H1 (cell line): Measurements from ENCODE around the gene RFX1. TPM values are rescaled to one million over a fixed set of nuclear protein-coding genes. Genes with fewer than 3 reads are reported as not detected.

Source experiments
- CTCF ChIA-PET: fragments of 300-600 bp; sonication (Branson Sonifier 250); formaldehyde crosslinking; loops from one replicate; lab custom pipeline; 2021; ENCODE audit not compliant: partially characterized antibody; lab: Charles Lee
- POLR2A ChIA-PET: fragments of 300-600 bp; sonication (Branson Sonifier 250); formaldehyde crosslinking; loops from one replicate; lab custom pipeline; 2021; ENCODE audit warnings: inconsistent platforms; ENCODE audit not compliant: partially characterized antibody; lab: Charles Lee
- DNase-seq, 2 experiments: peaks; one replicate each; pipeline versions ENCODE4 v3.0.0 to v3.0.0-alpha.2; 2010 to 2022; ENCODE audit warnings: low spot score in 2 of 2, low read depth in 1 of 2, mixed read lengths in 1 of 2
- FAIRE-seq: peaks from 2 replicates; lab custom pipeline; 2011; peaks lifted over from hg19 to GRCh38; lab: Jason Lieb, UNC
- H2AFZ ChIP-seq: 2 replicates; pipeline ENCODE4 v1.8.1; 2012; ENCODE audit warnings: low read length, inconsistent platforms
- H2AK5ac ChIP-seq: 2 replicates; pipeline ENCODE4 v1.6.1; 2013; ENCODE audit warnings: low read depth, low read length
- H2BK120ac ChIP-seq: replicated peaks from 2 replicates; pipeline ENCODE3; 2013; ENCODE audit warnings: low read depth, low read length, inconsistent platforms
- H2BK12ac ChIP-seq: 2 replicates; pipeline ENCODE4 v1.6.1; 2013; ENCODE audit warnings: low read depth, low read length
- H2BK15ac ChIP-seq: 2 replicates; pipeline ENCODE4 v1.6.1; 2013; ENCODE audit warnings: low read length
- H2BK20ac ChIP-seq: 2 replicates; pipeline ENCODE4 v1.6.1; 2013; ENCODE audit warnings: low read length
- H2BK5ac ChIP-seq: 2 replicates; pipeline ENCODE4 v1.6.1; 2013; ENCODE audit warnings: low read depth, low read length
- H3K14ac ChIP-seq: 2 replicates; pipeline ENCODE4 v1.6.1; 2013; ENCODE audit warnings: inconsistent platforms; ENCODE audit not compliant: insufficient read length
- H3K18ac ChIP-seq: 2 replicates; pipeline ENCODE4 v1.6.1; 2013; ENCODE audit warnings: low read length; ENCODE audit errors: extremely low read depth
- H3K23ac ChIP-seq: 2 replicates; pipeline ENCODE4 v1.6.1; 2013; ENCODE audit warnings: inconsistent platforms; ENCODE audit not compliant: insufficient read length
- H3K23me2 ChIP-seq: 2 replicates; pipeline ENCODE4 v1.6.1; 2013; ENCODE audit warnings: low read depth, low read length
- H3K27ac ChIP-seq: 2 replicates; pipeline ENCODE4 v1.6.1; 2011; ENCODE audit warnings: low read depth, low read length, inconsistent platforms
- H3K27me3 ChIP-seq, 4 experiments: replicated peaks in 1 of 4; 1 replicate in 1 of 4; 2 replicates in 3 of 4; pipeline versions ENCODE4 v1.6.1 to v1.8.1; 2011 to 2013; ENCODE audit warnings: low read length in 3 of 4, mild to moderate bottlenecking in 3 of 4, inconsistent platforms in 2 of 4, mixed read lengths in 2 of 4, moderate library complexity in 1 of 4; ENCODE audit not compliant: control insufficient read depth in 3 of 4, insufficient read depth in 3 of 4; ENCODE audit errors: extremely low read depth in 1 of 4
- H3K36me3 ChIP-seq, 4 experiments: 2 replicates each; pipeline versions ENCODE4 v1.6.1 to v1.8.1; 2011 to 2013; ENCODE audit warnings: mild to moderate bottlenecking in 4 of 4, low read length in 3 of 4, moderate library complexity in 2 of 4, control low read depth in 1 of 4, inconsistent platforms in 1 of 4; ENCODE audit not compliant: insufficient read depth in 4 of 4, control insufficient read depth in 2 of 4
- H3K4ac ChIP-seq: replicated peaks from 2 replicates; pipeline ENCODE3; 2013; ENCODE audit warnings: low read length, low read depth, mixed read lengths, inconsistent platforms; ENCODE audit not compliant: insufficient read length
- H3K4me1 ChIP-seq, 4 experiments: replicated peaks in 1 of 4; 1 replicate in 1 of 4; 2 replicates in 3 of 4; pipeline versions ENCODE4 v1.6.1 to v1.8.1; 2011 to 2013; ENCODE audit warnings: low read length in 3 of 4, inconsistent platforms in 2 of 4, mixed read lengths in 1 of 4; ENCODE audit not compliant: insufficient read depth in 4 of 4, control insufficient read depth in 3 of 4
- H3K4me2 ChIP-seq, 2 experiments: 2 replicates each; pipeline versions ENCODE4 v1.6.1 to v1.8.1; 2011 to 2013; ENCODE audit warnings: low read depth in 2 of 2, low read length in 2 of 2, control low read depth in 1 of 2, inconsistent platforms in 1 of 2, mild to moderate bottlenecking in 1 of 2; ENCODE audit not compliant: insufficient read depth in 1 of 2
- H3K4me3 ChIP-seq, 4 experiments: fragments of 200-600, 300-600 bp in 1 of 4; sonication (generic), shearing (Covaris generic), sonication (Bioruptor Twin) in 1 of 4; 2 replicates each; pipeline versions ENCODE4 v1.5.1 to v1.8.1; 2011 to 2016; ENCODE audit warnings: low read length in 4 of 4, low read depth in 3 of 4, control low read depth in 2 of 4, inconsistent platforms in 2 of 4, mild to moderate bottlenecking in 2 of 4, mixed read lengths in 1 of 4, moderate library complexity in 1 of 4; ENCODE audit not compliant: insufficient read depth in 2 of 4; ENCODE audit errors: extremely low read depth in 1 of 4
- H3K56ac ChIP-seq: replicated peaks from 2 replicates; pipeline ENCODE3; 2013; ENCODE audit warnings: low read depth, mild to moderate bottlenecking, mixed read lengths, low read length, inconsistent platforms; ENCODE audit not compliant: insufficient read length
- H3K79me1 ChIP-seq: 2 replicates; pipeline ENCODE4 v1.6.1; 2013; ENCODE audit warnings: low read depth, low read length, control low read depth
- H3K79me2 ChIP-seq, 2 experiments: 2 replicates each; pipeline versions ENCODE4 v1.6.1 to v1.8.1; 2012 to 2013; ENCODE audit warnings: low read length in 2 of 2, mild to moderate bottlenecking in 2 of 2, inconsistent platforms in 1 of 2; ENCODE audit not compliant: insufficient read depth in 2 of 2, control insufficient read depth in 1 of 2
- H3K9ac ChIP-seq, 4 experiments: replicated peaks in 1 of 4; 1 replicate in 1 of 4; 2 replicates in 3 of 4; pipeline versions ENCODE4 v1.6.1 to v1.8.1; 2011 to 2013; ENCODE audit warnings: low read depth in 3 of 4, low read length in 3 of 4, control low read depth in 2 of 4, mild to moderate bottlenecking in 2 of 4, moderate library complexity in 2 of 4, inconsistent platforms in 1 of 4; ENCODE audit errors: extremely low read depth in 1 of 4
- H3K9me3 ChIP-seq, 2 experiments: 2 replicates each; pipeline versions ENCODE4 v1.6.1 to v1.8.1; 2012 to 2013; ENCODE audit warnings: mild to moderate bottlenecking in 2 of 2, moderate library complexity in 2 of 2, control low read depth in 1 of 2, inconsistent platforms in 1 of 2, low read depth in 1 of 2, low read length in 1 of 2, mixed read lengths in 1 of 2; ENCODE audit not compliant: insufficient read depth in 2 of 2
- H4K20me1 ChIP-seq, 2 experiments: replicated peaks in 1 of 2; 2 replicates each; pipeline versions ENCODE3 to v1.8.1; 2011 to 2013; ENCODE audit warnings: inconsistent platforms in 2 of 2, low read length in 2 of 2, mild to moderate bottlenecking in 1 of 2; ENCODE audit not compliant: insufficient read depth in 2 of 2, control insufficient read depth in 1 of 2
- H4K5ac ChIP-seq: 2 replicates; pipeline ENCODE4 v1.6.1; 2013; ENCODE audit warnings: low read length, low read depth, mixed read lengths, inconsistent platforms; ENCODE audit not compliant: insufficient read length
- H4K8ac ChIP-seq: 2 replicates; pipeline ENCODE4 v1.8.0; 2013; ENCODE audit warnings: mild to moderate bottlenecking, moderate library complexity, low read length, inconsistent platforms; ENCODE audit not compliant: insufficient read depth; ENCODE audit errors: extremely low read depth
- H4K91ac ChIP-seq: replicated peaks from 2 replicates; pipeline ENCODE3; 2013; ENCODE audit warnings: low read length, mixed read lengths, inconsistent platforms; ENCODE audit not compliant: insufficient read length
- CEBPB ChIP-seq: IDR thresholded peaks from 2 replicates; pipeline ENCODE4 v1.6.1; 2012; ENCODE audit warnings: low read depth, low read length
- CREB1 ChIP-seq: IDR thresholded peaks from 2 replicates; pipeline ENCODE4 v1.6.1; 2012; ENCODE audit warnings: inconsistent platforms
- KDM4A ChIP-seq: IDR thresholded peaks from one replicate; pipeline ENCODE4 v1.7.1; 2012; ENCODE audit warnings: low read depth, mild to moderate bottlenecking, moderate library complexity, low read length, inconsistent platforms; ENCODE audit not compliant: severe bottlenecking
- PHF8 ChIP-seq: fragments of 200-600 bp; sonication (generic); conservative IDR thresholded peaks from 2 replicates; pipeline ENCODE4 v1.7.1; 2012; ENCODE audit warnings: low read depth, mild to moderate bottlenecking, inconsistent platforms, low read length, moderate library complexity
- SIRT6 ChIP-seq: IDR thresholded peaks from one replicate; pipeline ENCODE4 v1.7.1; 2012; ENCODE audit warnings: low read length, inconsistent platforms
- SP1 ChIP-seq: IDR thresholded peaks from 2 replicates; pipeline ENCODE4 v1.6.1; 2011; ENCODE audit warnings: low read depth, low read length
- SP4 ChIP-seq: IDR thresholded peaks from 2 replicates; pipeline ENCODE4 v1.6.1; 2012; ENCODE audit warnings: low read length, inconsistent platforms
- SUZ12 ChIP-seq: fragments of 200-600 bp; sonication (generic); IDR thresholded peaks from 2 replicates; pipeline ENCODE4 v1.6.1; 2012; ENCODE audit warnings: mild to moderate bottlenecking, inconsistent platforms, low read length, moderate library complexity, mixed read lengths
- TAF1 ChIP-seq: IDR thresholded peaks from 2 replicates; pipeline ENCODE4 v1.6.1; 2011; ENCODE audit warnings: mild to moderate bottlenecking, low read depth, low read length
- USF2 ChIP-seq: IDR thresholded peaks from 2 replicates; pipeline ENCODE4 v1.6.1; 2011; ENCODE audit warnings: low read length, improper control_type of control experiment
- WGBS, 2 experiments: shearing (Covaris generic) in 1 of 2; methylation state at CpG; one replicate each; pipeline versions ENCODE4 v1.1.6 to v1.1.7; 2013 to 2015; ENCODE audit warnings: low lambda C conversion rate in 2 of 2, mixed read lengths in 2 of 2, inconsistent platforms in 1 of 2, low coverage in 1 of 2, missing lambda C conversion rate in 1 of 2; ENCODE audit not compliant: insufficient replicate concordance in 2 of 2, insufficient coverage in 1 of 2, insufficient read length in 1 of 2; ENCODE audit errors: extremely low coverage in 1 of 2, missing lambda C conversion rate in 1 of 2; 5-methylcytosine and 5-hydroxymethylcytosine counted together
- polyA plus RNA-seq, 7 experiments: library from polyadenylated mRNA; depleted of rRNA in 3 of 7; stranded (reverse) in 5 of 7; unstranded in 2 of 7; fragments of >200 nt in 5 of 7; fragments of 200-250 nt in 2 of 7; gene quantifications; 1 replicate in 5 of 7; 2 replicates in 1 of 7; 4 replicates in 1 of 7; pipeline versions ENCODE4 v1.2.1 to v1.2.3, GENCODE V29; 2011 to 2013; ENCODE audit warnings: missing spikeins in 2 of 7, mixed read lengths in 2 of 7
- total RNA-seq: library from RNA; stranded (reverse); fragmentation: NEBNext Ultra II Directional; extraction: Animal tissue kit (Norgen Biotek cat#: 25700); gene quantifications from 2 replicates; pipeline ENCODE4 v1.2.1, GENCODE V29; 2021

RFX1 gene
- total and polyA plus RNA-seq, 2 of the 8 experiments (the other 6 are each of a cell fraction or from before 2014, with no cell fraction given), result 4.9 to 17.0 TPM

- Histone ChIP-seq H3K4me3 (peak overlapping the region; percentile 42 to 70 (median 44)), H4K20me1 (no peaks in the 10 kb centered on the region), H3K23me2 (peaks cover 2% of the 10 kb centered on the region; the same call in 1 of the 2 replicates), H3K9me3 (no peaks in the 10 kb centered on the region), H2BK5ac (peak overlapping the region; percentile 81; the same call in 1 of the 2 replicates), H3K4ac (no peak overlapping the region), H3K4me1 (peaks cover 0 to 18% (median 10%) of the 10 kb centered on the region in 4 experiments; a peak in 4 of 7 replicates), H2AK5ac (0 out of 2 replicates have a peak overlapping the region, but pooled peaks have one; percentile 86), H2BK20ac (no peak overlapping the region), H3K56ac (peak overlapping the region; percentile 4), H2BK12ac (no peak overlapping the region), H4K5ac (peak overlapping the region; percentile 48), H2AFZ (no peak overlapping the region), H3K27ac (peak overlapping the region; percentile 56; the same call in 1 of the 2 replicates), H3K36me3 (peaks cover 0 to 7% (median 0%) of the 10 kb centered on the region in 4 experiments; a peak in 1 of 8 replicates), H3K79me2 (no peaks in the 10 kb centered on the region), H2BK120ac (no peak overlapping the region), H3K18ac (peak overlapping the region; percentile 83), H4K91ac (peak overlapping the region; percentile 95), H3K9ac (peak overlapping the region in 3 of 4 experiments; percentile 31 to 51 (median 50); a peak in 4 of 7 replicates), H3K79me1 (no peaks in the 10 kb centered on the region), H3K14ac (no peak overlapping the region), H3K23ac (no peak overlapping the region), H4K8ac (peak overlapping the region; percentile 81), H2BK15ac (peak overlapping the region; percentile 88; the same call in 1 of the 2 replicates), H3K4me2 (peak overlapping the region; percentile 63 to 67), H3K27me3 (no peaks in the 10 kb centered on the region)
- ChIA-PET CTCF (interaction anchor here (0.5 to 10.3 kb wide), 19 partner anchors 8 to 503 kb away, joined by 3 to 77 read pairs (median 4); partner anchors contain the start of gene IL27RA), POLR2A (interaction anchor here (0.8 to 4.3 kb wide), 19 partner anchors 8 to 98 kb away, joined by 3 to 34 read pairs (median 5); partner anchors contain the start of genes DCAF15, PODNL1 and RFX1)
- FAIRE-seq (peak; percentile 39), DNase-seq (peak; percentile 94 to 98)
- 4% methylated on average over 34 of the region's 74 CpGs; no CpG with 5 or more reads in 1 of the 2 experiments for WGBS, 2 experiments
- no peak for TF ChIP-seq CEBPB
- TF ChIP-seq SIRT6, result no peak
- no peak for TF ChIP-seq USF2
- TF ChIP-seq KDM4A, result peak; percentile 39
- TF ChIP-seq TAF1, result no peak
- TF ChIP-seq CREB1, result no peak
- TF ChIP-seq SP4, result 0 out of 2 replicates have a peak, but pooled peaks have one; percentile 47
- TF ChIP-seq SP1, result peak; percentile 64; the same call in 1 of the 2 replicates
- TF ChIP-seq SUZ12, result no peak
- TF ChIP-seq PHF8, result peak; percentile 53
Observed at GRCh38 chr19:13978351-13979243, 27.5 kb downstream of the RFX1 start.
